Mesendoderm (in vitro differentiated cells): ENCODE data around the gene TMCO4.

Source experiments
- DNase-seq: peaks from one replicate; pipeline ENCODE4 v3.0.0; 2013
- H2AK5ac ChIP-seq: 2 replicates; pipeline ENCODE4 v1.6.1; 2013; ENCODE audit warnings: low read length, inconsistent platforms
- H2BK120ac ChIP-seq: 2 replicates; pipeline ENCODE4 v1.6.1; 2013; ENCODE audit warnings: low read depth, mild to moderate bottlenecking, low read length, moderate library complexity, mixed read lengths
- H2BK15ac ChIP-seq: replicated peaks from 2 replicates; pipeline ENCODE4 v1.6.1; 2013; ENCODE audit warnings: low read depth, mild to moderate bottlenecking, moderate library complexity
- H2BK5ac ChIP-seq: 2 replicates; pipeline ENCODE4 v1.6.1; 2013; ENCODE audit warnings: low read length, inconsistent platforms
- H3K18ac ChIP-seq: 2 replicates; pipeline ENCODE4 v1.6.1; 2013; ENCODE audit warnings: mild to moderate bottlenecking, low read length, mixed read lengths
- H3K23ac ChIP-seq: one replicate; pipeline ENCODE4 v1.6.1; 2013; ENCODE audit warnings: low read length
- H3K27ac ChIP-seq: 2 replicates; pipeline ENCODE4 v1.5.1; 2013; ENCODE audit warnings: low read depth, mild to moderate bottlenecking, inconsistent platforms, low read length, moderate library complexity
- H3K27me3 ChIP-seq: 2 replicates; pipeline ENCODE4 v1.6.1; 2013; ENCODE audit warnings: low read length, control low read depth, mild to moderate bottlenecking, inconsistent platforms; ENCODE audit not compliant: insufficient read depth, poor library complexity
- H3K36me3 ChIP-seq: 2 replicates; pipeline ENCODE4 v1.6.1; 2013; ENCODE audit warnings: low read length, inconsistent platforms; ENCODE audit not compliant: control insufficient read depth, insufficient read depth
- H3K4ac ChIP-seq: one replicate; pipeline ENCODE4 v1.6.1; 2013; ENCODE audit warnings: low read depth, mild to moderate bottlenecking, low read length, moderate library complexity
- H3K4me1 ChIP-seq: 2 replicates; pipeline ENCODE4 v1.6.1; 2013; ENCODE audit warnings: low read depth, low read length, inconsistent platforms; ENCODE audit not compliant: control insufficient read depth
- H3K4me2 ChIP-seq: 2 replicates; pipeline ENCODE4 v1.6.1; 2013; ENCODE audit warnings: low read length
- H3K4me3 ChIP-seq: 2 replicates; pipeline ENCODE4 v1.5.1; 2013; ENCODE audit warnings: mild to moderate bottlenecking, low read length
- H3K56ac ChIP-seq: one replicate; pipeline ENCODE4 v1.6.1; 2013; ENCODE audit warnings: low read length
- H3K79me1 ChIP-seq: 2 replicates; pipeline ENCODE4 v1.6.1; 2013; ENCODE audit warnings: low read length, inconsistent platforms
- H3K79me2 ChIP-seq: 2 replicates; pipeline ENCODE4 v1.6.1; 2013; ENCODE audit warnings: mild to moderate bottlenecking, low read length; ENCODE audit not compliant: control insufficient read depth, insufficient read depth
- H3K9ac ChIP-seq: 2 replicates; pipeline ENCODE4 v1.6.1; 2013; ENCODE audit warnings: low read length, inconsistent platforms
- H4K5ac ChIP-seq: one replicate; pipeline ENCODE4 v1.6.1; 2013; ENCODE audit warnings: low read length
- H4K8ac ChIP-seq: one replicate; pipeline ENCODE4 v1.6.1; 2013; ENCODE audit warnings: low read depth, mild to moderate bottlenecking, control low read depth, low read length, moderate library complexity
- WGBS: extraction: QIAGEN DNeasy Blood & Tissue Kit; methylation state at CpG from one replicate; pipeline ENCODE4 v1.1.7; 2013; ENCODE audit warnings: low lambda C conversion rate, missing lambda C conversion rate; ENCODE audit not compliant: insufficient coverage; ENCODE audit errors: extremely low coverage; 5-methylcytosine and 5-hydroxymethylcytosine counted together

Gene TMCO4

DNA sequence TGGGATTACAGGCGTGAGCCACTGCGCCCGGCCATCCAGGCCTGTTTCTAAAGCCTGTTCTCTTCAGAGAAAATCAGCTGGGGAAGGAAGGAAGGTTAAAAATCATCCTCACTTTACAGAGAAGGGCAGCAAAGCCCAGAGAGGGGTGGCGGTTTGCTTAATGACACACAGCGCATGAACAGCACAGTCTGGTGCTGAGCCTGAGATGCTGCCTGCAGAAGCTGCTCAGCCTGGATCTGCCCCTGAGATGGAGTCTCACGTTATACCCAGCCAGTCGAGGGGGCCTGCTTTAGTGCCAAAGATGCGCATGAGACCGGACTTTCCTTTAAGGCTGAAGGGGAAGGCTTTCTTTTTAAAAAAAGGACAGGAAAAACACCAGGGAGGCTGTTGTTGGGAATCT lies 113.7 kb downstream of the TMCO4 start:
- H2AK5ac ChIP-seq: no peak overlapping the region
- no peak overlapping the region for H4K5ac ChIP-seq
- no peaks in the 10 kb centered on the region for H3K79me1 ChIP-seq
- H3K18ac ChIP-seq: no peak overlapping the region
- no peak overlapping the region for H3K4ac ChIP-seq
- no peak overlapping the region for H3K27ac ChIP-seq
- H3K27me3 ChIP-seq: no peaks in the 10 kb centered on the region
- no peak overlapping the region for H3K4me2 ChIP-seq
- no peaks in the 10 kb centered on the region for H3K79me2 ChIP-seq
- no peaks in the 10 kb centered on the region for H3K4me1 ChIP-seq
- no peak overlapping the region for H2BK15ac ChIP-seq
- H4K8ac ChIP-seq: no peak overlapping the region
- no CpG with 5 or more reads among the region's 9 CpGs for WGBS
- H3K9ac ChIP-seq: no peak overlapping the region
- no peak for DNase-seq
- no peaks in the 10 kb centered on the region for H3K36me3 ChIP-seq
- H3K56ac ChIP-seq: no peak overlapping the region
- no peak overlapping the region for H3K23ac ChIP-seq
- H3K4me3 ChIP-seq: no peak overlapping the region
- no peak overlapping the region for H2BK5ac ChIP-seq
- no peak overlapping the region for H2BK120ac ChIP-seq

DNA sequence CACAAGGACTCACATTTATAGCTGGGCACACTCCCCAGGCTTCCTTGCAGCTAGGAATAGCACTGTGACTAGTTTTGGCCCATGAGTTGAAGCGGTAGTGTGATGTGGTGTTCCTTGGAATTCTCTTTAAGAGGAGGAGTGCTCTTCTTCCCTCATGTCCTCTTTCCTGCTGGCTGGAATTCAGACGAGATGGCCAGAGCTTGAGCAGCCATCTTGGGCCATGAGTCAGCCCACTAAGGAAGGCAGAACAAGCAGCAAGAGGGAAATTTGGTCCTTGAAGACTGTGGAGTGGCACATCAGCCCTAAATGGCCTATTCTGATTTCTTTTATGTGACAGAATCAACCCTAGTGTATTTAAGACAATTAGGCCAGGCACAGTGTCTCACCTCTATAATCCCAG lies 115.0 kb downstream of the TMCO4 start:
- no peaks in the 10 kb centered on the region for H3K27me3 ChIP-seq
- H3K23ac ChIP-seq: no peak overlapping the region
- H2BK120ac ChIP-seq: no peak overlapping the region
- no peak overlapping the region for H2BK5ac ChIP-seq
- no peak overlapping the region for H3K4me3 ChIP-seq
- H3K79me1 ChIP-seq: no peaks in the 10 kb centered on the region
- H3K36me3 ChIP-seq: no peaks in the 10 kb centered on the region
- no CpG with 5 or more reads among the region's 2 CpGs for WGBS
- no peak overlapping the region for H4K5ac ChIP-seq
- DNase-seq: no peak
- no peak overlapping the region for H3K27ac ChIP-seq
- no peak overlapping the region for H2AK5ac ChIP-seq
- no peak overlapping the region for H3K4ac ChIP-seq
- no peak overlapping the region for H2BK15ac ChIP-seq
- H3K79me2 ChIP-seq: no peaks in the 10 kb centered on the region
- H3K4me1 ChIP-seq: no peaks in the 10 kb centered on the region
- H3K9ac ChIP-seq: no peak overlapping the region
- H3K18ac ChIP-seq: no peak overlapping the region
- no peak overlapping the region for H3K4me2 ChIP-seq
- no peak overlapping the region for H3K56ac ChIP-seq
- no peak overlapping the region for H4K8ac ChIP-seq

DNA sequence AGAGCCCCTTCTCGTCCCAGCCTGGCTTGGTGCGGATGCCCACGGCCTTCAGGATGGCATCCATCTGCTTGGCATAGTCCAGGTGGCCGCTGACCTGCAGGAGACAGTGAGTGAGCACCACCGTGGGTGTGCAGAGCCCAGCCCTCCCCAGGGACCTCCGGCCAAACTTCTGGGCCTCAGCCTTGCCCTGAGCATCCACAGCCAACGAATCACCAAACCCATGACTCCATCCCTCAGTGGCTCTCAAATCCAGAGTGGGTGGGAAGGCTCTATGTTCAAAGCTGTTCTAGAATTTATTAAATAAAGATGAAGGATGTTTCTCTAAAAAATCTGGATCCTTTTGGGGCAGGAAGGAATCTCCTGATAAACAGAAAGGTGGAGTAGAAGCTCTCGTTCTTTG lies 116.4 kb downstream of the TMCO4 start:
- no peaks in the 10 kb centered on the region for H3K27me3 ChIP-seq
- H3K9ac ChIP-seq: no peak overlapping the region
- no peak overlapping the region for H3K4me2 ChIP-seq
- no peak overlapping the region for H2BK15ac ChIP-seq
- no peak for DNase-seq
- H3K56ac ChIP-seq: no peak overlapping the region
- no peak overlapping the region for H3K18ac ChIP-seq
- no peaks in the 10 kb centered on the region for H3K79me1 ChIP-seq
- no CpG with 5 or more reads among the region's 8 CpGs for WGBS
- no peak overlapping the region for H4K8ac ChIP-seq
- no peaks in the 10 kb centered on the region for H3K4me1 ChIP-seq
- no peaks in the 10 kb centered on the region for H3K36me3 ChIP-seq
- no peak overlapping the region for H2BK120ac ChIP-seq
- no peak overlapping the region for H3K23ac ChIP-seq
- H2BK5ac ChIP-seq: no peak overlapping the region
- H4K5ac ChIP-seq: no peak overlapping the region
- no peak overlapping the region for H3K4me3 ChIP-seq
- no peak overlapping the region for H2AK5ac ChIP-seq
- H3K79me2 ChIP-seq: no peaks in the 10 kb centered on the region
- no peak overlapping the region for H3K4ac ChIP-seq
- no peak overlapping the region for H3K27ac ChIP-seq

DNA sequence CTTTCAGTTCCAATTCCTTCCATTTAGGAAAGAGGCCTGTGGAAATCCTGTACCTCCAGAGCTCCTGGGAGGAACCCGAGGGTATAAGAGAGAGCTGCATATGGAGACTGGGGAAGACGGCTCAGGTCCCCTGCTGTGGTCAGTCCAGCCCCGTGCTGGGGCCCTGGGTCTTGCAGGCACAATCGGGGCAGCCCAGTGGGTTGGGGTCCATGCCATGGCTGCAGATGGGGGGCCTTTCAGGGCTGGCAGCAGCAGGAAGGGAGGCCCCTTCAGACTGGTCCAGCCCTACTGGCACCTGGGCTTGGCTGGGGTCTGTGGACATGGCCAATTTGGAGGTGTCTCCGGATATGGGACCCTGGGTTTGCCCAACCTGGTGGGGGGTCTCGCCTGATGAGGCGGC lies 116.8 kb downstream of the TMCO4 start:
- WGBS: no CpG with 5 or more reads among the region's 7 CpGs
- Histone ChIP-seq H2BK15ac (no peak overlapping the region), H3K23ac (no peak overlapping the region), H3K9ac (no peak overlapping the region), H3K79me1 (no peaks in the 10 kb centered on the region), H3K4ac (no peak overlapping the region), H3K4me2 (no peak overlapping the region), H4K5ac (no peak overlapping the region), H3K27ac (no peak overlapping the region), H4K8ac (no peak overlapping the region), H3K36me3 (no peaks in the 10 kb centered on the region), H3K27me3 (no peaks in the 10 kb centered on the region), H3K56ac (no peak overlapping the region), H2BK120ac (no peak overlapping the region), H3K79me2 (no peaks in the 10 kb centered on the region), H3K4me1 (no peaks in the 10 kb centered on the region), H3K4me3 (no peak overlapping the region), H2BK5ac (no peak overlapping the region), H3K18ac (no peak overlapping the region), H2AK5ac (no peak overlapping the region)
- DNase-seq: no peak

GRCh38 chr1:19682257-19682656 lies 117.5 kb downstream of the TMCO4 start:
- H2AK5ac ChIP-seq: no peak overlapping the region
- no peaks in the 10 kb centered on the region for H3K79me1 ChIP-seq
- H3K4me1 ChIP-seq: no peaks in the 10 kb centered on the region
- no peak overlapping the region for H3K23ac ChIP-seq
- H3K36me3 ChIP-seq: no peaks in the 10 kb centered on the region
- H3K79me2 ChIP-seq: no peaks in the 10 kb centered on the region
- no peak overlapping the region for H2BK120ac ChIP-seq
- H2BK5ac ChIP-seq: no peak overlapping the region
- DNase-seq: no peak
- H3K27ac ChIP-seq: no peak overlapping the region
- no peaks in the 10 kb centered on the region for H3K27me3 ChIP-seq
- no peak overlapping the region for H3K4me3 ChIP-seq
- no peak overlapping the region for H3K4ac ChIP-seq
- no peak overlapping the region for H2BK15ac ChIP-seq
- H4K8ac ChIP-seq: no peak overlapping the region
- H3K4me2 ChIP-seq: no peak overlapping the region
- H3K56ac ChIP-seq: no peak overlapping the region
- H4K5ac ChIP-seq: no peak overlapping the region
- H3K9ac ChIP-seq: no peak overlapping the region
- no CpG with 5 or more reads among the region's 3 CpGs for WGBS
- H3K18ac ChIP-seq: no peak overlapping the region

DNA sequence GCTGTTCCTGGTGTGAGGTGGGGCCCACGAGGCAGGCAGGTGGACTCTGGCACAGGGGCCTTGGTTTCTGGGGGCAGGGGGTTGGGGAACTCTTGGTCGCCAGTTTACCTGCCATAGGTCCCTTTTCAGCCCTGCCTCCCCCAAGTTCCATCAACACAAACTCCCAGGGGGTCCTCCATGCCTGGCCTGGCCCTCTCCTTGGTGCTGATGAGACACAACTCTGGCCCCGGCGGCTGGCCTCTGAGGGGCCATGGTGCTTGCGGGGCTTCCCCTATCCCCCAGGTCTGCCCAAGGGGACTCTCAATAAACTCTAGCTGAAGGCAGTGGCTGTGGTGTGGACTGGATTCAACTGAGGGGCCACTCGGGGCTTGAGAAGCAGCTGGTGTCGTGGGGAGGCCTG lies 119.1 kb downstream of the TMCO4 start:
- DNase-seq: no peak
- Histone ChIP-seq H3K9ac (no peak overlapping the region), H3K4me1 (no peaks in the 10 kb centered on the region), H3K56ac (no peak overlapping the region), H3K23ac (no peak overlapping the region), H3K18ac (no peak overlapping the region), H2BK120ac (no peak overlapping the region), H4K8ac (no peak overlapping the region), H2BK15ac (no peak overlapping the region), H3K36me3 (no peaks in the 10 kb centered on the region), H3K79me1 (no peaks in the 10 kb centered on the region), H3K27me3 (no peaks in the 10 kb centered on the region), H3K4me3 (no peak overlapping the region), H3K4ac (no peak overlapping the region), H2BK5ac (no peak overlapping the region), H3K27ac (no peak overlapping the region), H4K5ac (no peak overlapping the region), H3K4me2 (no peak overlapping the region), H3K79me2 (no peaks in the 10 kb centered on the region), H2AK5ac (no peak overlapping the region)
- WGBS: no CpG with 5 or more reads among the region's 7 CpGs
